ENCODE measurements around the gene SMYD3.

DNA sequence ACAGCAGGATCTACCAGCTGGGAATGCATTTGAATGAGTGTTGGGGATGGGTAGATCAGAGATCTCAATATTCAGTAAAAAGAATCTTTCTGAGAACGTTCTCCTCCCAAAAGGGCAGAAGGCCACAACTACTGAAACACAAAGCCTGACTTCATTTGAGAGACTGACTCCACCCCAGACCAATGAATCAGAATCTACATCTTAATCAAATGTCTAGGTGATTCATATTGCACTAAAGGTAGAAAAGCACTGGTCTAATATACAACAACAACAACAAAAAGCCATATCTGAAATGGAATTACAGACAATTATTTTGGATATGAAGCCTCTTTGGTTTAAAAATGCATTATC, 123.9 kb downstream of the SMYD3 start:
- TF ChIP-seq CTCF (IDR thresholded peaks at IDR 0.05) (no peak), POLR2A (IDR thresholded peaks at IDR 0.05) (no peak)
